ENCODE data around the gene UNC93B1.

The UNC93B1 gene

GRCh38 chr11:68003846-68004550, at the start of gene UNC93B1:
UNC93B1 (minus strand) TSS chr11:68004097; CDS start chr11:68004043, 54 bp downstream.
- DNase-seq, result peak; percentile 18

DNA sequence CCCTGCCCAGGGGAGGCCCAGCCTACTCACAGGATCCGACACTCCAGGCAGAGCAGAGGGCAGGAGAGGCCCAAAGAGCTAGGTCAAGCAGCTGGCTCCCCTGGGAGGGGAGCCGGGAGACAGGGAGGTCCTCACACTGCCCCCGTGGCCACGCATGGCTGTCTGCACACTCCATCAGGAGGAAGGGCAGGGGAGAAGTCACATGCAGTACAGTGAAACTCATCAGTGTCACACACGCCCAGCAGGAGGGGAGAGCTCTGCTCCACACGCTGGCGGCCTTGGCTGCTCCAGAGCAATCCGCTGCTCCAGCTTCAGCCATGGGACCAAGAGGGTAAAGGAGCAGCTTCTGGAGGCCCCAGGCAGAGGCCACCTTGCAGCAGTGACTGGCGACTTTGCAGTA, 49.2 kb upstream of the UNC93B1 start:
- no peak for DNase-seq

DNA sequence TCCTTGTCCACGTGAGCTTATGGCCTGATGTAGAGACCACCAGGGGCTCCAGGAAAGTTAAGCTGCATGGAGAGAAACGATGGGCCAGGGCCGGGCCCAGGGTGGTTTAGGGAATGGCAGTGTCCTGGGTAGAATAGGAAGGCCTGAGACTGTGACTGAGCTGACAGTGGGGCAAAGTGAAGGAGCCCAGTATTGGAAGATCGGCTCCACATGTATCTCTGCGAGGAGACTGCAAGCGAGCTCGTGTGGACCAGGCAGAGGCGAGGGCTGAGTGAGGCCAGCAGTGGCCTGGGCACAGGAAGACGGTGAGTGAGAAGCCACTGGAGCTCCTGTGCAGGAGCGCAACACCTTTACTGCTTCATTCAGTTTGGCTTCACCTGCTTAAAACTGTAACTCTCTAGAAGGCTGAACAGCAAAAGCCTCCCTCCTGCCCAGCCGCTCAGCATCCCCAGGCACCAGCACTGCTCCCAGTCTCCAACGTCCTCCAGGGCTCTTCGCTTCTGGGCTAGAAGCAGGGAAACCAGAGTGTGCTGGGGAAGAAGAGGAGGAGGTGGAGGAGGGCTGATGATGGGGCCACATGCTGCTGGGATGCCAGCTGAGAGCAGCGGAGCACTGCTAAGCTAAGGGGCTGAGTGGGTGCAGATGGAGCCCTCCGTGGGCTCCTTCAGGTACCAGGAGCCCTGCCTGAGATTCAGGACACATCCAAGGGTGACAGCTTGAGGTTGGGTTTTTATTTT, 48.4 kb upstream of the UNC93B1 start:
- DNase-seq, result no peak

- DNase-seq, result no peak
Observed at GRCh38 chr11:68051191-68052136, 47.6 kb upstream of the UNC93B1 start.

- DNase-seq, result no peak
Observed at GRCh38 chr11:68050371-68050841, 46.5 kb upstream of the UNC93B1 start.

DNA sequence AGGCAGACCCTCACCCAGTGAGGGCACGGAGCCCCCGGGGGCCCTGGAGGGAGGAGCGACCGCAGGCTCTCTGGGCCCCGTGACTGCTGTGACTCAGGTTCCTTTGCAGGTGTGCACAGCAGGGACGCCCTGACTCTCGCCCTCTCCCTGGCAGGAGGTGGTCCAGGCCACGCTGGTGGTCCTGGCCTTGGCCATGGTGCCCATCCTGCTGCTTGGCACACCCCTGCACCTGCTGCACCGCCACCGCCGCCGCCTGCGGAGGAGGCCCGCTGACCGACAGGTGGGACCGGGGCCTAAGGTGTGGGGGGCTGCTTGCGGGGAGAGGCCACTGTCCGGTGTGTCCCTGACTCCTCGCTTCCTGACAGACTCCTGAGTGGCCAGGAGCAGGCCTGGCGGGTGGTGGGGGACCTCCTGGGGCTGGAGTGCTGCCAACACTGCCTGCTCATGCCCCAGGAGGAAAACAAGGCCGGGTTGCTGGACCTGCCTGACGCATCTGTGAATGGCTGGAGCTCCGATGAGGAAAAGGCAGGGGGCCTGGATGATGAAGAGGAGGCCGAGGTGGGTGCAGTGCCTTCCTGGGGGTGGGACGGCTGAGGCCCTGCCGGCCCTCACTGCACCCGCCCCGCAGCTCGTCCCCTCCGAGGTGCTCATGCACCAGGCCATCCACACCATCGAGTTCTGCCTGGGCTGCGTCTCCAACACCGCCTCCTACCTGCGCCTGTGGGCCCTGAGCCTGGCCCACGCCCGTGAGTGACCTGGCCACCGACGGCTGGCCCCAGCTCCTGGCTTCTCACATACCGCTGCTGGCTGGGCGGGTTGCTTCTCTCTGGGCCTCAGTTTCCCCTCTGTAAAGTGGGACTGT, 45.8 kb upstream of the UNC93B1 start:
- no peak for DNase-seq

DNA sequence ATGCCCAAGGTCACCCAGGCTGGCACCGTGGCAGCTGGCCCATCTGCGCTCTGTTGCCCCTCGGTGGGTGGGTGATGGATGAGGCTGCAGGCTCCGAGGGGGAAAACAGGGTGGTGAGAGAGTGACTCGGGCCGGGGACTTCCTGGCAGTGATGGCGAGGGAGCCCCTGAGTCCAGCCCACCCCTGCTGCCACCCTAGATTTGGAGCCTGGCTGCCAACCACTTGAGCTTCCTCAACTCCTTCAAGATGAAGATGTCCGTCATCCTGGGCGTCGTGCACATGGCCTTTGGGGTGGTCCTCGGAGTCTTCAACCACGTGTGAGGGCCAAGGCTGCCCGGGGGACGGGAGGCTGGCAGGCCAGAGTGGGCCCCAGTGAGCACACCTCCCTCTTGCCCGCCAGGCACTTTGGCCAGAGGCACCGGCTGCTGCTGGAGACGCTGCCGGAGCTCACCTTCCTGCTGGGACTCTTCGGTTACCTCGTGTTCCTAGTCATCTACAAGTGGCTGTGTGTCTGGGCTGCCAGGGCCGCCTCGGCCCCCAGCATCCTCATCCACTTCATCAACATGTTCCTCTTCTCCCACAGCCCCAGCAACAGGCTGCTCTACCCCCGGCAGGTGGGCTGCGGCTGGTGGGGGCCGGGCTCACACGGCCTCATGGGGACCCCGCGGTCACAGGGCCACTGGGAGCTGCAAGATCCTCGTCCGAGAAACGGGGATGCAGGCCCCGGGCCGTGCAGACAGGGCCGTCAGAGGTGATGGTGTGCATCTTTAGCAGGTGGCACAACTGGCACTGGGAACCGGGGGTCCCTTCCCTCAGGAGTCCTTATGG, 45.0 kb upstream of the UNC93B1 start:
- DNase-seq, result no peak

- no peak for DNase-seq
Observed at GRCh38 chr11:68047437-68048290, 43.8 kb upstream of the UNC93B1 start.

DNA sequence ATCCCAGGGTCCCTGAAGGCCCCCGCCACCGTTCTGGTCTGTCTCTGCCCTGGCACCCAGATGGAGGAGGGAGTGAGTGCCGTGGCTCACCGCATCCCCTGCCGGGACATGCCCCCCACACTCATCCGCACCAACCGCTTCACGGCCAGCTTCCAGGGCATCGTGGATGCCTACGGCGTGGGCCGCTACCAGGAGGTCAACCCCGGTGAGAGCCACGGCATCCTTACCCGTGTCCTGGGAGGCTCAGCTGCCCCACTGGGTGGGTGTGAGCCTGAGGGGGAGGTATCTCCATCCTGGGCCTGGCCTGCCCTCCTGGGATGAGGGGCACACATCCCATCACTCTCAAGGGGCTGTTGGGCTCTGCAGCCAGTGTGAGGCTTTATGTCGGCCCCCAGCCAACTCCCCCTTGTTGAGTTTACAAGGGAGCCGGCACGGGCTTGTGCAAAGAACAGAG, 41.0 kb upstream of the UNC93B1 start:
- DNase-seq, result no peak

DNA sequence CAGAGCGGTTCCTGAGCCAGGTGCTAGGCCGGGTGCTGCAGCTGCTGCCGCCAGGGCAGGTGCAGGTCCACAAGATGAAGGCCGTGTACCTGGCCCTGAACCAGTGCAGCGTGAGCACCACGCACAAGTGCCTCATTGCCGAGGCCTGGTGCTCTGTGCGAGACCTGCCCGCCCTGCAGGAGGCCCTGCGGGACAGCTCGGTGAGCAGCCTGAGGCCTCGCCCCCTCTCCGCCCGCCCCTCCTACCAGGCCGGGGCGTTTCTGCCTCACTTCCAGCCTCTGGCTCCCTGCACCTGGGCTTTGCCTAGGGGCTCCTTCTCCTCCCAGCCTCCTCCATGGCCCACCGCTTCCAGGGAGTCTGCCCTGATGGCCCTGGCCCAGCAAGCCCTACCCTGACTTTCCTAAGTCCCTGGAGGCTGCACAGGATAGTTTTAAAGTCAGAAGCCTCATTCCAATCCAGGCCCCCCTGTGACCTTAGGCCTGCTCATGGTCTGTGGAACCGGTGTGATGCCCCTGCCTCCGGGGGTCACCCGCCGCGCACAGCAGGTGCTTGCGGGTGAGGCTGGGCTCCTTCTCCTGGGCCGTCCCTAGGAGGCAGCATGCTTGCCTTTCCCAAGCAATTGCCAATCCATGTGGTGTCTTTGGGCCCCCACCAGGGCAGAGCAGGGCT, 40.4 kb upstream of the UNC93B1 start:
- DNase-seq, result no peak

DNA sequence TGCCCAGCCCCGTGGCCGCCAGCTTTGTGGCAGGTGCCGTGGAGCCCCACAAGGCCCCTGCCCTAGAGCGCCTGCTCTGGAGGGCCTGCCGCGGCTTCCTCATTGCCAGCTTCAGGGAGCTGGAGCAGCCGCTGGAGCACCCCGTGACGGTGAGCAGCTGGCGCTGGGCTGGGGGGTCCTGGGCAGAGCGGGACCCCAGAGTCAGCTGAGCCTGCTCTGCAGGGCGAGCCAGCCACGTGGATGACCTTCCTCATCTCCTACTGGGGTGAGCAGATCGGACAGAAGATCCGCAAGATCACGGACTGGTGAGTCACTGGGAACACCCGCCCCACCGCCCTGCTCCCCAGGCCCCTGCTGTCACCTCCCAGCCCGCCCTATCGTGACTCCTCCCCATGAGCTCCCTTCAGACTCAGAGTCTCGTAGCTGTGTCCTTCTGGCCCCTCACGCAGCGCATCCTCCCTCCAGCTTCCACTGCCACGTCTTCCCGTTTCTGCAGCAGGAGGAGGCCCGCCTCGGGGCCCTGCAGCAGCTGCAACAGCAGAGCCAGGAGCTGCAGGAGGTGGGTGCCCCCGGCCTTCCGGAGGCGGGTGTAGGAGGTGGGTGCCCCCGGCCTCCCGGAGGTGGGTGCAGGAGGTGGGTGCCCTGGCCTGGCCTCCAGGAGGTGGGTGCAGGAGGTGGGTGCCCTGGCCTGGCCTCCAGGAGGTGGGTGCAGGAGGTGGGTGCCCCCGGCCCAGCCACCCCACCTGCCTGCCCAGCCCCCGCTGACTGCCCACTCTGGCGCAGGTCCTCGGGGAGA, 39.6 kb upstream of the UNC93B1 start:
- DNase-seq, result peak; percentile 13

GRCh38 chr11:68043029-68043348, 39.1 kb upstream of the UNC93B1 start:
- no peak for DNase-seq

DNA sequence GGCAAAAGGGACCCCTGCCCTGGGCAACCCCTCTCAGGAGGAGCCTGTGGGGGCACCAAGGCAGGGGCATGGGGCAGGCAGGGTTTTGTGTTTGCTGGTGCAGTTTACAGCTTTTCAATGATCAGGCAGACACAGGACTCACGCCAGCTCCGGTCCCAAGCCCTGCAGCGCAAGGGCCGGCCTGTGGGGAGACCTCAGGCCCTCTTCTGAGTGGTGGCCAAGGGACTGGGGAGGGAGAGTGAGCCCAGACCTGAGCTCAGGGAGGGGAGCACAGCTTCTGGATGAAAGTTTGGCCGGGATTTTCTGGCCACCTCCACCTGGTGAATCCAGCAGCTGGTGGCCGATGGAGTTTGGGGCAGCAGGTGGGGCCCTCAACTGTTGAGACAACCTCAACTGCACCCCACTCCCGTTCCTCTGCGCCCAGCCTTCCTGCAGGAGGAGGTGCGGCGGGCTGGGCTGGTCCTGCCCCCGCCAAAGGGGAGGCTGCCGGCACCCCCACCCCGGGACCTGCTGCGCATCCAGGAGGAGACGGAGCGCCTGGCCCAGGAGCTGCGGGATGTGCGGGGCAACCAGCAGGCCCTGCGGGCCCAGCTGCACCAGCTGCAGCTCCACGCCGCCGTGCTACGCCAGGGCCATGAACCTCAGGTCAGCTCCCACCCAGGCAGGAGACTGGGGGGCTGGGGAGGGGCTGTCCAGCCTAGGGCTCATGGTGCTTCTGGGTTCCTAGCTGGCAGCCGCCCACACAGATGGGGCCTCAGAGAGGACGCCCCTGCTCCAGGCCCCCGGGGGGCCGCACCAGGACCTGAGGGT, 38.5 kb upstream of the UNC93B1 start:
- no peak for DNase-seq

DNA sequence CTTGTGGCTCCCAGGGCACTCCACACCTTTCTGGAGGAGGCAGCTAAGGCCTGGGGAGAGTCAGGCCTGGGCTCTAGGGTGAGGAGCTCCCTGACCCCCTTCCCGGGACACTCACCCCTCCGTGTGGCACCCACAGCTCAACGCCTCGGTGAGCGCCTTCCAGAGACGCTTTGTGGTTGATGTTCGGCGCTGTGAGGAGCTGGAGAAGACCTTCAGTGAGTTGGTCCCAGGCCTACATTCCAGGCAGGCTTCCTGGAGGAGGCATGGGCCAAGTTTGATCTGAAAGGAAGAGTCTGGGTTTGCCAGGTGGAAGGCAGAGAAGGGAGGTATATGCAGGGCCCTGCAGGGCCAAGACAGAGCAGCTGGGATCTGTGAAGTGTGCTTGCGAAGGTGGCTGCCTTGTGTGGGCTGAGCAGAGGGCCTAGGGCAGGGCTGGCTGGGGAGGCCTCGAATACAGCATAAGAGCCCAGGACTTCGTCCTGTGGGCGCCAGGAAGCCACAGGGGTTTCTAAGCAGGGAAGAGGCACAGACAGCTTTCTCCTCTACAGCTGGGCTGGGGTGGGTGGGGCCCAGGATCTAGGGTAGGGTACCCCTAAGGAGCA, 37.8 kb upstream of the UNC93B1 start:
- no peak for DNase-seq

DNA sequence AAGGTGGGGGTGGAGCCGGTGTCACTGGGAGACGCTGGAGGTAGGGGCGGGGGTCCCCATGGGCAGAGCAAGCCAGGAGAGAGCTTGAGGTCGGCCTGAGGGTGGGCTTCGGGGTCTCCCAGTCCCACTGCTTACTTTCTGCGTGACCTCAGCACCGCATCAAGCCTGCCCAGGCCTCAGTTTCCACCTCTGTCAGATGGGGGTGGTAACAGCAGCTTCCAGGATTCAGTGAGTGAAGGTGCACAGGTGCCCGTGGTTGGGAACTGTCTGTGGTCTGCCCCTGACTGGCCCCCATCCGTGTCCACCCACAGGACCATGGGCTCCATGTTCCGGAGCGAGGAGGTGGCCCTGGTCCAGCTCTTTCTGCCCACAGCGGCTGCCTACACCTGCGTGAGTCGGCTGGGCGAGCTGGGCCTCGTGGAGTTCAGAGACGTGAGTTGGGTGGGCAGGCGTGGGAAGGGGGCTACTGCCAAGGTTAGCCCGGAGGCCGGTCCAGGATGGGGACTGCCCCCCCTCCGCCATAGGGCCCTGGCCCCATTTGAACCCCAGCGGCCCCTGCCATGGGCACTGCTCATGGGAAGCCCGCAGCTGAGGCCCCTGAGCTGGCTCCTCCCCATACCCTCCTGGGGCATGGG, 37.2 kb upstream of the UNC93B1 start:
- DNase-seq, result no peak

DNA sequence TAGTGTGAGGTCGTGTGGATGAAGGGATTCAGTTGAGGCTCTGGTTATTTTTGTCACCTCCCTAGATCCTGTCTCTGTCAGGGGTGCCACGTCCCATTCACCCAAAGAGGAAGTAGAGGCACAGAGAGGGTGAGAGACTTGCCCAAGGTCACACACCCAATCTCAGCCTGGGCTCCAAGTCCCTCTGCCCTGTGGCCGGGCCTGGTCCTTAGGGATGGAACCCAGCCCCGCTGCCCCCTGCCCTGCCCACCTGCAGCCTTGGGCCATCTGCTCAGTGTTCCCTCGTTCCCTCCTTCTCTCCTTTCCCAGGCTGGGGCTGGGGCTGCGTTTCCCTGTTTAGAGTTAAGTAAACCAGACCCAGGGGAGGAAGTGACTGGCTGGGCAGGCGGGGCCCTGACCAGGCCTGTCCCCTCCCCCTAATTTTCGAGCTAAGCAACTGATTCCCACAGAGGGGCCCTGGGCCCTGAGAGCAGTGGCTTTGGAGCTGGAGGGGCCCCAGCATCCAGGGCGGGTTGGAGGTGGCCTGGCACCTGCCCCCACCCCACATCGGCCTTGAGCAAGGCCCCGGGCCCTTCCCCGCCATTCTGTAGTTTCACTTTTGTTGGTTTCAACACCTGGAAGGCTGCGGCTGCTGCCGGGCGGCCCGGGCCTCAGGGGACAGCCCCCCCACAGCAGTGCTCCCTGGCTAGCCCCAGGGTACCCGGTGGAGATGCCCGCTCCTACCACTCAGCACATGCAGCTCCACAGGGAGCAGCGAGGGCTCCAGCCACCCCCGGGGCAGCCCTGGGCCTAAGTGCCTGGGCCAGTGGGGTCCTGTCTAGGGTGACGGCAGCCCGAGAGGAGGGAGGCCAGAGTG, 36.4 kb upstream of the UNC93B1 start:
- no peak for DNase-seq

Data from NCI-H1694 (cell line).